NB4 (cell line): ENCODE data around the gene SFXN5.

Experiments
- DNase-seq: peaks from one replicate; pipeline ENCODE4 v3.0.0; 2010; ENCODE audit warnings: low read depth
- H3K4me3 ChIP-seq: one replicate; pipeline ENCODE4 v1.5.1; 2011; ENCODE audit warnings: mild to moderate bottlenecking, low read depth, low read length, moderate library complexity
- MYC ChIP-seq: IDR thresholded peaks from 2 replicates; pipeline ENCODE4 v1.6.1; 2011; ENCODE audit warnings: low read depth, low read length
- POLR2A ChIP-seq: IDR thresholded peaks from 2 replicates; pipeline ENCODE4 v1.6.1; 2011; ENCODE audit warnings: mild to moderate bottlenecking; ENCODE audit not compliant: insufficient read length; ENCODE audit errors: extremely low read depth
- TF ChIP-seq, protein P1 (sequence below): IDR thresholded peaks from one replicate; pipeline ENCODE4 v1.5.1; 2012; ENCODE audit warnings: low read depth, low read length
- TF ChIP-seq, protein P2 (sequence below): IDR thresholded peaks from 2 replicates; pipeline ENCODE4 v1.6.1; 2011; ENCODE audit warnings: low read depth, low read length

The SFXN5 gene

DNA sequence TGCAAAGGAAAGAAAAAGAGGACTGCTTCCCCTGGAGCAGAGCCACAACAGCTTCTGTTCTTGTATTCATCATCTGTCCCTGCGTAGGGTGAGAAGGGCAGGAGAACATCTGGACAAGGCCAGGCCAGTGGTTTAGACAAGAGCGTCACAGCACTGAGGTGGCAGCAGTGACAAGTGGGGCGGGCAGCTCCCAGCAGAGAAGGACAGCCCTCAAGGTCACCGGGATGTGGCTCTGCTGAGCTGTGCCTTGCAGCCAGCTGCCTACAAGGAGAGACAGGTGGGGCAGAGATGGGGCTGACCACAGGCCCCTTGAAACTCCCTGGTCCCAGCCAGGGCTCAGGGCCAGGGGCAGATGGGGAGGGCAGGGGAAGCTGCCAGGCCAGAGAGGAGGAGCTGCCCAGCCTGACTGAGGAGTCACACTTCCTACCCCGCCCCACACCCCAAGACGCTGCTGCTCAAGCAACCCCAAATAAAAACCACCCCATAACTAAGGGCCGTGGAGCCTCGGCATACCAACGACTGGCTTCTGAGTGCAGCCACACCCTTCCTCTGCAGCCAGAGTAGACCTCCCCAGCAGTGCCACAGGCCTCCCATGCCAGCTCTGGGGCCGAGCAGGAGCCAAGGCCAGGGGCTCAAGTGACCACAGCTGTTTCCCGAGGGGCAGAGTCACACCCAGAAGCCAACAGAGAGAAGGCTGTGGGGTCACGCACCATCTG is 35.9 kb upstream of the SFXN5 start:
- TF ChIP-seq POLR2A (no peak), MYC (no peak)
- TF ChIP-seq, protein P1, sequence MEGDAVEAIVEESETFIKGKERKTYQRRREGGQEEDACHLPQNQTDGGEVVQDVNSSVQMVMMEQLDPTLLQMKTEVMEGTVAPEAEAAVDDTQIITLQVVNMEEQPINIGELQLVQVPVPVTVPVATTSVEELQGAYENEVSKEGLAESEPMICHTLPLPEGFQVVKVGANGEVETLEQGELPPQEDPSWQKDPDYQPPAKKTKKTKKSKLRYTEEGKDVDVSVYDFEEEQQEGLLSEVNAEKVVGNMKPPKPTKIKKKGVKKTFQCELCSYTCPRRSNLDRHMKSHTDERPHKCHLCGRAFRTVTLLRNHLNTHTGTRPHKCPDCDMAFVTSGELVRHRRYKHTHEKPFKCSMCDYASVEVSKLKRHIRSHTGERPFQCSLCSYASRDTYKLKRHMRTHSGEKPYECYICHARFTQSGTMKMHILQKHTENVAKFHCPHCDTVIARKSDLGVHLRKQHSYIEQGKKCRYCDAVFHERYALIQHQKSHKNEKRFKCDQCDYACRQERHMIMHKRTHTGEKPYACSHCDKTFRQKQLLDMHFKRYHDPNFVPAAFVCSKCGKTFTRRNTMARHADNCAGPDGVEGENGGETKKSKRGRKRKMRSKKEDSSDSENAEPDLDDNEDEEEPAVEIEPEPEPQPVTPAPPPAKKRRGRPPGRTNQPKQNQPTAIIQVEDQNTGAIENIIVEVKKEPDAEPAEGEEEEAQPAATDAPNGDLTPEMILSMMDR = no peak
- TF ChIP-seq, protein P2, sequence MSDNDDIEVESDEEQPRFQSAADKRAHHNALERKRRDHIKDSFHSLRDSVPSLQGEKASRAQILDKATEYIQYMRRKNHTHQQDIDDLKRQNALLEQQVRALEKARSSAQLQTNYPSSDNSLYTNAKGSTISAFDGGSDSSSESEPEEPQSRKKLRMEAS = no peak
- DNase-seq = no peak
- H3K4me3 ChIP-seq = no peak overlapping the region

DNA sequence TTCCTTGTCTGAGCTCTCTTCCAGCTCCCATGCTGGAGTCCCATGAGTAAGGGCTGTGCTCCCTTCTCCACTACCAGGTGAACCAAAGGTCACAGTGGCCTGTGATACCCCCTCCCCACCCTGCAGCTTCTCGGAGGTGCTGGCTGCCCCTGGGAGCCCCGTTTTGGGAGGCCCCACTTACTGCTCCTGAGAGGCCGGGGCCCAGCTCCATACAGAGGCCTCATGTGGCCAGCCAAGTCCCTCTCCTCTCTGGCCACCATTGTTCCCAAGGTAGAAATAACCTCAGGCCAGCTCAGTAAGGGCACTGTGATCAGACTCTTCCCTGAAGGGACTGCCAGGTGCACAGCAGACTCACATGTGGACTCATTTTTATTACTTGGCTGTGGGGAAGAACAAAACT is 35.3 kb upstream of the SFXN5 start:
- TF ChIP-seq, protein P2 = no peak
- TF ChIP-seq POLR2A (no peak), MYC (no peak)
- TF ChIP-seq, protein P1 = no peak

GRCh38 chr2:73105511-73105971 is 34.0 kb upstream of the SFXN5 start:
- H3K4me3 ChIP-seq = no peak overlapping the region
- no peak for DNase-seq
- TF ChIP-seq, protein P1 = no peak
- TF ChIP-seq MYC = no peak
- TF ChIP-seq POLR2A = no peak
- TF ChIP-seq, protein P2 = no peak

More for the DNA sequence above, 35.3 kb upstream of the SFXN5 start:
- H3K4me3 ChIP-seq = no peak overlapping the region
- no peak for DNase-seq

- H3K4me3 ChIP-seq = no peak overlapping the region
- no peak for DNase-seq
- TF ChIP-seq, protein P1 = no peak
- TF ChIP-seq MYC = no peak
- no peak for TF ChIP-seq POLR2A
- TF ChIP-seq, protein P2 = no peak
Observed at GRCh38 chr2:73104933-73105332, 33.4 kb upstream of the SFXN5 start.

DNA sequence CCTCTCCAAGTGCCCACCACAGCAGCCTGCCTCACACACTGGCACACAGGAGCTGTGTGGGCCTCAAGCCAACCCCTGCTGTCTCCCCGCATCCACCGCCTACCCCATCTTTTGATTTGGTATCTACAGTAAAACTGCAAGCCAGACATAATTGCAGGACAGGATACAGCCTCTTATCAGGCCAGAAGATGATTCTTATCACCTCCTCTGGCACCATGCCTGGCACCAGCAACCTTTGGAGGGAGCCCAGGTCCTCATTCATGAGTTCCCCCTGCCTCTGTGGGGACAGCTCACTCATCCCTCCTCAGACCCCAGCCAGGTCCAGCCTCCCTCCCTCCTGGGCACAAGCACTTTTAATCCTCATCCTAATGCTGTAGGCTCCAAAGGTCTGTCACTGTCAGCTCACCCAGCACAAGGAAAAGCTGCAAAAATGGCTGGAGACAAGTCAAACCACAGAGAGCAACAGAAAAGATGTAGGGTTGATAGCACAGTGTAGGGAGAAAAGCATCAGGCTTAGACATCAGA is 31.6 kb upstream of the SFXN5 start:
- TF ChIP-seq MYC (no peak), POLR2A (no peak)
- TF ChIP-seq, protein P1 = no peak
- TF ChIP-seq, protein P2 = no peak
- H3K4me3 ChIP-seq = no peak overlapping the region
- no peak for DNase-seq
